CD4-positive, alpha-beta T cell (primary cell): ENCODE results near the gene CHD3. TPM values are rescaled to one million over a fixed set of nuclear protein-coding genes. Genes with fewer than 3 reads are reported as not detected.

Experiments
- ATAC-seq: fragments of 200-7000 bp; cut with Tn5 transposase; one replicate; pipeline ENCODE4 v1.10.0; 2022; ENCODE audit warnings: mild to moderate bottlenecking; ENCODE audit not compliant: poor library complexity
- CTCF ChIA-PET: fragments of 350-600 bp; sonication (Branson Sonifier 250); formaldehyde crosslinking; loops from one replicate; lab custom pipeline; 2021; ENCODE audit warnings: antibody characterized with exemption, inconsistent platforms; lab: Charles Lee
- POLR2A ChIA-PET: fragments of 350-600 bp; sonication (Branson Sonifier 250); formaldehyde crosslinking; loops from one replicate; lab custom pipeline; 2021; ENCODE audit warnings: antibody characterized with exemption, inconsistent platforms; lab: Charles Lee
- DNase-seq, 14 experiments: peaks; one replicate each; pipeline ENCODE4 v3.0.0-alpha.2; 2013 to 2020; ENCODE audit warnings: mixed read lengths in 2 of 14
- H3K27ac ChIP-seq, 2 donors: one replicate each; pipeline versions ENCODE4 v1.5.1 to v1.7.0; 2013; ENCODE audit warnings: low read length in 2 of 2, low read depth in 1 of 2, mild to moderate bottlenecking in 1 of 2
- H3K27me3 ChIP-seq, 2 experiments: 1 replicate in 1 of 2; 2 replicates in 1 of 2; pipeline versions ENCODE4 v1.6.1 to v1.7.0; 2013; ENCODE audit warnings: low read length in 2 of 2, control low read depth in 1 of 2, mild to moderate bottlenecking in 1 of 2, moderate library complexity in 1 of 2; ENCODE audit not compliant: insufficient read depth in 2 of 2, control insufficient read depth in 1 of 2
- H3K36me3 ChIP-seq: one replicate; pipeline ENCODE4 v1.6.1; 2013; ENCODE audit warnings: low read length, control low read depth; ENCODE audit not compliant: insufficient read depth
- H3K4me1 ChIP-seq: one replicate; pipeline ENCODE4 v1.6.1; 2013; ENCODE audit warnings: low read length, control low read depth; ENCODE audit not compliant: insufficient read depth
- H3K4me3 ChIP-seq: one replicate; pipeline ENCODE4 v1.5.1; 2013; ENCODE audit warnings: mild to moderate bottlenecking, low read length, moderate library complexity
- H3K9me3 ChIP-seq, 2 experiments: 1 replicate in 1 of 2; 2 replicates in 1 of 2; pipeline versions ENCODE4 v1.6.1 to v1.7.0; 2013; ENCODE audit warnings: low read length in 2 of 2, mild to moderate bottlenecking in 2 of 2, control low read depth in 1 of 2, moderate library complexity in 1 of 2; ENCODE audit not compliant: control insufficient read depth in 1 of 2, insufficient read depth in 1 of 2
- H3K27ac Mint-ChIP-seq: one replicate; pipeline ENCODE4 v1.8.0; 2020; ENCODE audit warnings: mixed read lengths
- H3K27me3 Mint-ChIP-seq: one replicate; pipeline ENCODE4 v1.8.0; 2021; ENCODE audit warnings: mixed read lengths
- H3K36me3 Mint-ChIP-seq: one replicate; pipeline ENCODE4 v1.8.0; 2021; ENCODE audit warnings: low read depth, mixed read lengths
- H3K4me1 Mint-ChIP-seq: one replicate; pipeline ENCODE4 v1.8.0; 2021; ENCODE audit warnings: low read depth, mixed read lengths
- H3K4me3 Mint-ChIP-seq: one replicate; pipeline ENCODE4 v1.8.0; 2020; ENCODE audit warnings: mild to moderate bottlenecking, mixed read lengths
- H3K9me3 Mint-ChIP-seq: one replicate; pipeline ENCODE4 v1.8.0; 2020; ENCODE audit warnings: mixed read lengths
- intact Hi-C, 2 experiments: fragments of 100-400 bp; cut with DNase I in 1 of 2; cut with micrococcal nuclease in 1 of 2; formaldehyde crosslinking; loops; one replicate each; pipeline versions ENCODE4 v1.15.1 to v1.9.0; 2023 to 2025; cut with DNase I, micrococcal nuclease
- total RNA-seq, 174 experiments: library from RNA in 2 of 174; stranded (reverse) in 2 of 174; gene quantifications; one replicate each; pipeline ENCODE4 v1.2.3 and lab custom pipeline; 2021 to 2026
- TF ChIP-seq, protein P1 (sequence below): fragments of 200-600 bp; IDR thresholded peaks from one replicate; pipeline ENCODE4 v1.8.0; 2022; ENCODE audit warnings: antibody characterized with exemption, mild to moderate bottlenecking

CHD3 gene
- total RNA-seq, 2 experiments from 2014 or later, result 263 to 297 TPM

DNA sequence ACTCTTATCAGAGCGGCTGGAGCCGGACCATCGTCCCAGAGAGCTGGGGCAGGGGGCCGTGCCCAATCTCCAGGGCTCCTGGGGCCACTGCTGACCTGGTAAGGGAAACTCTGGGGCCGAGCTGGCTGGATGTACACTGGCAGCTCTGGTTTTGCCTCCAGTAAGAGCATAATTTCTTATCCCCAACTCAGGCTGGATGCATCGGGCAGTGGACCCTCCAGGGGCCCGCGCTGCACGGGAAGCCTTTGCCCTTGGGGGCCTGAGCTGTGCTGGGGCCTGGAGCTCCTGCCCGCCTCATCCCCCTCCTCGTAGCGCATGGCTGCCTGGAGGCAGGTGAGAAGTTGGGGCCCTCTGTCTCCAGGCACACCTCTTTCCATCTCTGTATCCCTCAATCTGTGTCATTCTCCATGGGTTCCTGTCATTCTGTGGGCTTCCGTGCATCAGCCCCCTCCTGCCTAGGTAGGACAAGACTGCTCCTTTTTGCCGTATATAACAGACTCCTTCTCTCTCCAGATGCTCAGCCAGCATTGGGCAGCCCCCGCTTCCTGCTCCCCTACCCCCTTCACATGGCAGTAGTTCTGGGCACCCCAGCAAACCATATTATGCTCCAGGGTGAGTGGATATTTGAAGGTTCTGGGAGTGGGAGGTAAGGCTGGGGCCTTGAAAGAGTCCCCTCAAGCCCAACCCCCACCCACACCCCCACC is 43.1 kb upstream of the CHD3 start:
- peaks cover 25% of the 10 kb centered on the region for H3K4me1 Mint-ChIP-seq
- peak in 1 of 14 experiments; percentile 46 for DNase-seq
- peaks cover 77% of the 10 kb centered on the region for H3K36me3 Mint-ChIP-seq

DNA sequence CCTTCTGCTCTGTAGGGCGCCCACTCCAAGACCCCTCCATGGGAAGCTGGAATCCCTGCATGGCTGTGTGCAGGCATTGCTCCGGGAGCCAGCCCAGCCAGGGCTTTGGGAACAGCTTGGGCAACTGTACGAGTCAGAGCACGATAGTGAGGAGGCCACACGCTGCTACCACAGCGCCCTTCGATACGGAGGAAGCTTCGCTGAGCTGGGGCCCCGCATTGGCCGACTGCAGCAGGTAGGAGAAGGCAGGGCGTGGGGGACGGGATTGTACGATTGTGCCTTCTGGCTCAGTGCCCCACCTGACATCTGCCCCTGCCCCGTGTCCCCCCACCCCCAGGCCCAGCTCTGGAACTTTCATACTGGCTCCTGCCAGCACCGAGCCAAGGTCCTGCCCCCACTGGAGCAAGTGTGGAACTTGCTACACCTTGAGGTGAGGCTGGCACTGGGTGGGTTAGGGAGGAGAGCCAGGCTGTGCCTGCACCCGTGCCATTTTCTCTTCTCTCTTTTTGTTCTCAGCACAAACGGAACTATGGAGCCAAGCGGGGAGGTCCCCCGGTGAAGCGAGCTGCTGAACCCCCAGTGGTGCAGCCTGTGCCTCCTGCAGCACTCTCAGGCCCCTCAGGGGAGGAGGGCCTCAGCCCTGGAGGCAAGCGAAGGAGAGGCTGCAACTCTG is 42.4 kb upstream of the CHD3 start:
- Mint-ChIP-seq H3K9me3 (no peaks in the 10 kb centered on the region), H3K36me3 (peaks cover 79% of the 10 kb centered on the region), H3K27ac (peak overlapping the region; percentile 90), H3K27me3 (peaks cover 10% of the 10 kb centered on the region), H3K4me3 (peak overlapping the region; percentile 81), H3K4me1 (peaks cover 23% of the 10 kb centered on the region)
- Histone ChIP-seq H3K4me3 (no peak overlapping the region), H3K4me1 (peaks cover 50% of the 10 kb centered on the region), H3K9me3 (no peaks in the 10 kb centered on the region), H3K27me3 (no peaks in the 10 kb centered on the region), H3K27ac (peak overlapping the region in 1 of 2 donors; percentile 100), H3K36me3 (peaks cover 48% of the 10 kb centered on the region)
- TF ChIP-seq, protein P1, sequence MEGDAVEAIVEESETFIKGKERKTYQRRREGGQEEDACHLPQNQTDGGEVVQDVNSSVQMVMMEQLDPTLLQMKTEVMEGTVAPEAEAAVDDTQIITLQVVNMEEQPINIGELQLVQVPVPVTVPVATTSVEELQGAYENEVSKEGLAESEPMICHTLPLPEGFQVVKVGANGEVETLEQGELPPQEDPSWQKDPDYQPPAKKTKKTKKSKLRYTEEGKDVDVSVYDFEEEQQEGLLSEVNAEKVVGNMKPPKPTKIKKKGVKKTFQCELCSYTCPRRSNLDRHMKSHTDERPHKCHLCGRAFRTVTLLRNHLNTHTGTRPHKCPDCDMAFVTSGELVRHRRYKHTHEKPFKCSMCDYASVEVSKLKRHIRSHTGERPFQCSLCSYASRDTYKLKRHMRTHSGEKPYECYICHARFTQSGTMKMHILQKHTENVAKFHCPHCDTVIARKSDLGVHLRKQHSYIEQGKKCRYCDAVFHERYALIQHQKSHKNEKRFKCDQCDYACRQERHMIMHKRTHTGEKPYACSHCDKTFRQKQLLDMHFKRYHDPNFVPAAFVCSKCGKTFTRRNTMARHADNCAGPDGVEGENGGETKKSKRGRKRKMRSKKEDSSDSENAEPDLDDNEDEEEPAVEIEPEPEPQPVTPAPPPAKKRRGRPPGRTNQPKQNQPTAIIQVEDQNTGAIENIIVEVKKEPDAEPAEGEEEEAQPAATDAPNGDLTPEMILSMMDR, result no peak
- DNase-seq, result peak in 1 of 14 experiments; percentile 47
- CTCF ChIA-PET, result interaction anchor here (2.2 kb wide), 1 partner anchor 12 kb away, joined by 20 read pairs; the partner anchor contains the start of gene KDM6B
- intact Hi-C loops, result loop anchor here (10.0 kb wide), 1 partner anchor 611 kb away; the partner anchor contains the start of genes DVL2 (in 2 of the 2) and PHF23 (in 2 of the 2)
- no peak for ATAC-seq
- POLR2A ChIA-PET, result interaction anchor here (6.8 to 10.1 kb wide), 2 partner anchors 10 to 11 kb away, joined by 79 to 83 read pairs; partner anchors contain the start of genes CYB5D1, KDM6B and NAA38

More for the DNA sequence above, 43.1 kb upstream of the CHD3 start:
- intact Hi-C loops, result loop anchor here (10.0 kb wide), 1 partner anchor 611 kb away; the partner anchor contains the start of genes DVL2 (in 2 of the 2) and PHF23 (in 2 of the 2)
- TF ChIP-seq, protein P1, result no peak
- Histone ChIP-seq H3K27me3 (no peaks in the 10 kb centered on the region), H3K27ac (peak overlapping the region; percentile 100), H3K4me3 (peak overlapping the region; percentile 84), H3K36me3 (peaks cover 52% of the 10 kb centered on the region), H3K4me1 (peaks cover 50% of the 10 kb centered on the region), H3K9me3 (no peaks in the 10 kb centered on the region)
- peak overlapping the region; percentile 92 for H3K4me3 Mint-ChIP-seq
- ChIA-PET POLR2A (interaction anchor here (1.0 to 10.1 kb wide), 8 partner anchors 11 to 380 kb away, joined by 3 to 83 read pairs (median 4); partner anchors contain the start of genes CYB5D1, FXR2, KDM6B and NAA38), CTCF (interaction anchor here (0.8 to 2.2 kb wide), 3 partner anchors 11 to 102 kb away, joined by 3 to 20 read pairs (median 6); partner anchors contain the start of genes KDM6B and NAA38)
- H3K27me3 Mint-ChIP-seq, result peaks cover 10% of the 10 kb centered on the region
- no peaks in the 10 kb centered on the region for H3K9me3 Mint-ChIP-seq
- H3K27ac Mint-ChIP-seq, result peak overlapping the region; percentile 90
- ATAC-seq, result no peak
